ENCODE results near the gene SLC16A7. TPM values are rescaled to one million over a fixed set of nuclear protein-coding genes. Genes with fewer than 3 reads are reported as not detected.
"Not testable (repeated sequence)": the region's sequence is repeated elsewhere in the genome, so short reads cannot be mapped to it uniquely, and the experiment has no call there.

Gene SLC16A7
- total RNA-seq, 4 donors from 2014 or later, result 14.9 to 22.2 (median 15.7) TPM

GRCh38 chr12:59744564-59744963 is 148.7 kb downstream of the SLC16A7 start:
- Histone ChIP-seq H3K4me3 (replicated peaks in 1 of 3) (no peak overlapping the region), H3K27me3 (no peaks in the 10 kb centered on the region), H3K4me1 (no peaks in the 10 kb centered on the region), H3K36me3 (no peaks in the 10 kb centered on the region), H3K27ac (no peak overlapping the region), H3K9me3 (no peaks in the 10 kb centered on the region)
- no peak for DNase-seq
- intact Hi-C loops (cut with DNase I), result no loop called here
- 91 to 93% methylated on average over 7 to 8 of the region's 8 CpGs for WGBS, 2 donors
- TF ChIP-seq POLR2A (IDR thresholded peaks at IDR 0.05), result no peak
- no peak for TF ChIP-seq CTCF (IDR thresholded peaks at IDR 0.05)

- H3K36me3 ChIP-seq; H3K9me3 ChIP-seq; H3K4me3 ChIP-seq (replicated peaks in 1 of 3); intact Hi-C loops (cut with DNase I); H3K4me1 ChIP-seq; H3K27me3 ChIP-seq; H3K27ac ChIP-seq; DNase-seq: not testable (repeated sequence)
- WGBS, 2 donors, result 95 to 97% methylated on average over 19 of the region's 19 CpGs
Measured at GRCh38 chr12:59751091-59751490, 155.3 kb downstream of the SLC16A7 start.

- DNase-seq, result no peak
- Histone ChIP-seq H3K4me1 (no peaks in the 10 kb centered on the region), H3K27ac (no peak overlapping the region), H3K4me3 (replicated peaks in 1 of 3) (no peak overlapping the region), H3K36me3 (no peaks in the 10 kb centered on the region), H3K9me3 (no peaks in the 10 kb centered on the region), H3K27me3 (no peaks in the 10 kb centered on the region)
- intact Hi-C loops (cut with DNase I), result no loop called here
- TF ChIP-seq POLR2A (IDR thresholded peaks at IDR 0.05) (no peak), CTCF (IDR thresholded peaks at IDR 0.05) (no peak)
Measured at GRCh38 chr12:59761542-59761941, 165.7 kb downstream of the SLC16A7 start.

GRCh38 chr12:59763835-59764234 is 168.0 kb downstream of the SLC16A7 start:
- no peak for DNase-seq
- Histone ChIP-seq H3K27ac (no peak overlapping the region), H3K4me1 (no peaks in the 10 kb centered on the region), H3K4me3 (replicated peaks in 1 of 3) (no peak overlapping the region), H3K27me3 (no peaks in the 10 kb centered on the region), H3K9me3 (no peaks in the 10 kb centered on the region), H3K36me3 (no peaks in the 10 kb centered on the region)
- TF ChIP-seq POLR2A (IDR thresholded peaks at IDR 0.05) (no peak), CTCF (IDR thresholded peaks at IDR 0.05) (no peak)
- intact Hi-C loops (cut with DNase I), result no loop called here

- Histone ChIP-seq H3K36me3 (no peaks in the 10 kb centered on the region), H3K27ac (no peak overlapping the region), H3K4me1 (no peaks in the 10 kb centered on the region), H3K4me3 (replicated peaks in 1 of 3) (no peak overlapping the region), H3K27me3 (no peaks in the 10 kb centered on the region), H3K9me3 (no peaks in the 10 kb centered on the region)
- WGBS, 2 donors, result 79 to 86% methylated on average over 3 of the region's 3 CpGs
- no peak for DNase-seq
- TF ChIP-seq CTCF (IDR thresholded peaks at IDR 0.05), result no peak
- no peak for TF ChIP-seq POLR2A (IDR thresholded peaks at IDR 0.05)
- intact Hi-C loops (cut with DNase I), result no loop called here
Measured at GRCh38 chr12:59768031-59768430, 172.2 kb downstream of the SLC16A7 start.

GRCh38 chr12:59780605-59781135 is 184.8 kb downstream of the SLC16A7 start:
- no peaks in the 10 kb centered on the region for H3K4me1 ChIP-seq
- no peak overlapping the region for H3K4me3 ChIP-seq (replicated peaks in 1 of 3)
- H3K27ac ChIP-seq, result no peak overlapping the region
- no peak for DNase-seq
- H3K9me3 ChIP-seq, result no peaks in the 10 kb centered on the region
- H3K27me3 ChIP-seq, result no peaks in the 10 kb centered on the region
- no peak for TF ChIP-seq POLR2A (IDR thresholded peaks at IDR 0.05)
- peak in 2 of 6 experiments; percentile 18 to 36 for TF ChIP-seq CTCF (IDR thresholded peaks at IDR 0.05)
- WGBS, 2 donors, result 36 to 44% methylated on average over 3 of the region's 3 CpGs
- H3K36me3 ChIP-seq, result no peaks in the 10 kb centered on the region
- intact Hi-C loops (cut with DNase I), result no loop called here

All from thyroid gland (tissue), 4 donors.